Ovary (tissue), 3 donors: ENCODE data around the gene ANKK1.

Experiments used
- CTCF ChIP-seq, 3 donors: fragments of 450-650 bp in 2 of 3; fragments of 200-600 bp in 1 of 3; IDR thresholded peaks; one replicate each; pipeline versions ENCODE4 v1.5.1 to v1.8.0; 2016 to 2022; ENCODE audit warnings: antibody characterized with exemption in 3 of 3, mild to moderate bottlenecking in 1 of 3
- EP300 ChIP-seq: sonication (generic); formaldehyde crosslinking; IDR thresholded peaks from one replicate; pipeline ENCODE4 v1.6.1; 2017; ENCODE audit warnings: antibody characterized with exemption
- POLR2A ChIP-seq: fragments of 450-650 bp; IDR thresholded peaks from one replicate; pipeline ENCODE4 v1.6.1; 2017; ENCODE audit warnings: antibody characterized with exemption, mild to moderate bottlenecking, moderate library complexity
- donor health status: DM: no; HTN: no; CAD: no.

- TF ChIP-seq CTCF (IDR thresholded peaks at IDR 0.05) (no peak), POLR2A (no peak), EP300 (no peak)
These were observed 27.8 kb downstream of the ANKK1 start for GRCh38 chr11:113415343-113415742.
